Right atrium auricular region (tissue), 2 donors: ENCODE data around the gene SLC41A1. TPM values are rescaled to one million over a fixed set of nuclear protein-coding genes. Genes with fewer than 3 reads are reported as not detected.
"Not testable (repeated sequence)": the region's sequence is repeated elsewhere in the genome, so short reads cannot be mapped to it uniquely, and the experiment has no call there.

ENCODE experiments used
- DNase-seq: peaks from one replicate; pipeline ENCODE4 v3.0.0-alpha.2; 2019; ENCODE audit warnings: low spot score
- H3K27ac ChIP-seq, 2 donors: fragments of 200-600 bp; sonication (generic); 1 replicate in 1 of 2; 2 replicates in 1 of 2; pipeline ENCODE4 v1.5.1; 2016 to 2019
- H3K27me3 ChIP-seq, 2 donors: fragments of 200-600 bp; sonication (generic); one replicate each; pipeline versions ENCODE4 v1.5.1 to v1.6.0; 2017 to 2019
- H3K36me3 ChIP-seq: fragments of 200-600 bp; sonication (generic); one replicate; pipeline ENCODE4 v1.5.1; 2016
- H3K4me1 ChIP-seq, 2 donors: fragments of 200-600 bp; sonication (generic); one replicate each; pipeline versions ENCODE4 v1.5.1 to v1.6.0; 2017 to 2019
- H3K4me3 ChIP-seq, 2 donors: fragments of 200-600 bp; sonication (generic); 1 replicate in 1 of 2; 2 replicates in 1 of 2; pipeline ENCODE4 v1.5.1; 2017 to 2019; ENCODE audit warnings: mild to moderate bottlenecking in 1 of 2, moderate library complexity in 1 of 2
- H3K9me3 ChIP-seq, 2 donors: fragments of 200-600 bp; sonication (generic); one replicate each; pipeline ENCODE4 v1.5.1; 2019
- total RNA-seq, 2 donors: library from RNA; depleted of rRNA; stranded (reverse); fragments of >200 nt; gene quantifications; one replicate each; pipeline ENCODE4 v1.1.0, GENCODE V29; 2016
- TF ChIP-seq, protein P1 (sequence below), 2 donors: fragments of 200-600 bp; sonication (generic); IDR thresholded peaks; one replicate each; pipeline ENCODE4 v1.5.1; 2019; ENCODE audit warnings: antibody characterized with exemption in 2 of 2

The SLC41A1 gene
- total RNA-seq, 2 donors from 2014 or later, result 204 to 255 TPM

DNA sequence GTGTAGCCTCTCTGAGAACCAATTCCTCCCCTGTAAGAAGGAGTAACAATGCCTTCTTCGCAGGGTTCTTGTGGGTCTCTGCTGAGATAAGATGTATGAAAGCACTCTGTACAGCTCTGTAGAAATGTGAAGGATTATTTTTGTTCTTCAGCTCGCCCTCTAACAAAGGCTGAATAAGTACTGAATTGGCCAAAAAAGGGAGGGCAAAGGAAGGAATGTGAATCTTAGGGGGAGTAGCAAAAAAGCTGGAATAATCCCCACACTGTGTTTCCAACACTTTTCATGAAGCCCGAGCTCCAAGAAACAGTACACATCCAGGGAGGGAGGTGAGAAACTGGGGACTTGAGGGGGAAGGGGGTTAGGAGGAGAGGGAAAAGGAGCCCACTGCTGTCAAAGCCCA lies 14.0 kb upstream of the SLC41A1 start:
- Histone ChIP-seq H3K4me1 (peaks cover 0 to 19% of the 10 kb centered on the region in 2 donors), H3K27me3 (no peaks in the 10 kb centered on the region), H3K36me3 (no peaks in the 10 kb centered on the region), H3K27ac (peak overlapping the region; percentile 43 to 78), H3K4me3 (no peak overlapping the region), H3K9me3 (no peaks in the 10 kb centered on the region)
- DNase-seq, result no peak
- TF ChIP-seq, protein P1, sequence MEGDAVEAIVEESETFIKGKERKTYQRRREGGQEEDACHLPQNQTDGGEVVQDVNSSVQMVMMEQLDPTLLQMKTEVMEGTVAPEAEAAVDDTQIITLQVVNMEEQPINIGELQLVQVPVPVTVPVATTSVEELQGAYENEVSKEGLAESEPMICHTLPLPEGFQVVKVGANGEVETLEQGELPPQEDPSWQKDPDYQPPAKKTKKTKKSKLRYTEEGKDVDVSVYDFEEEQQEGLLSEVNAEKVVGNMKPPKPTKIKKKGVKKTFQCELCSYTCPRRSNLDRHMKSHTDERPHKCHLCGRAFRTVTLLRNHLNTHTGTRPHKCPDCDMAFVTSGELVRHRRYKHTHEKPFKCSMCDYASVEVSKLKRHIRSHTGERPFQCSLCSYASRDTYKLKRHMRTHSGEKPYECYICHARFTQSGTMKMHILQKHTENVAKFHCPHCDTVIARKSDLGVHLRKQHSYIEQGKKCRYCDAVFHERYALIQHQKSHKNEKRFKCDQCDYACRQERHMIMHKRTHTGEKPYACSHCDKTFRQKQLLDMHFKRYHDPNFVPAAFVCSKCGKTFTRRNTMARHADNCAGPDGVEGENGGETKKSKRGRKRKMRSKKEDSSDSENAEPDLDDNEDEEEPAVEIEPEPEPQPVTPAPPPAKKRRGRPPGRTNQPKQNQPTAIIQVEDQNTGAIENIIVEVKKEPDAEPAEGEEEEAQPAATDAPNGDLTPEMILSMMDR (IDR thresholded peaks at IDR 0.05), result no peak

DNA sequence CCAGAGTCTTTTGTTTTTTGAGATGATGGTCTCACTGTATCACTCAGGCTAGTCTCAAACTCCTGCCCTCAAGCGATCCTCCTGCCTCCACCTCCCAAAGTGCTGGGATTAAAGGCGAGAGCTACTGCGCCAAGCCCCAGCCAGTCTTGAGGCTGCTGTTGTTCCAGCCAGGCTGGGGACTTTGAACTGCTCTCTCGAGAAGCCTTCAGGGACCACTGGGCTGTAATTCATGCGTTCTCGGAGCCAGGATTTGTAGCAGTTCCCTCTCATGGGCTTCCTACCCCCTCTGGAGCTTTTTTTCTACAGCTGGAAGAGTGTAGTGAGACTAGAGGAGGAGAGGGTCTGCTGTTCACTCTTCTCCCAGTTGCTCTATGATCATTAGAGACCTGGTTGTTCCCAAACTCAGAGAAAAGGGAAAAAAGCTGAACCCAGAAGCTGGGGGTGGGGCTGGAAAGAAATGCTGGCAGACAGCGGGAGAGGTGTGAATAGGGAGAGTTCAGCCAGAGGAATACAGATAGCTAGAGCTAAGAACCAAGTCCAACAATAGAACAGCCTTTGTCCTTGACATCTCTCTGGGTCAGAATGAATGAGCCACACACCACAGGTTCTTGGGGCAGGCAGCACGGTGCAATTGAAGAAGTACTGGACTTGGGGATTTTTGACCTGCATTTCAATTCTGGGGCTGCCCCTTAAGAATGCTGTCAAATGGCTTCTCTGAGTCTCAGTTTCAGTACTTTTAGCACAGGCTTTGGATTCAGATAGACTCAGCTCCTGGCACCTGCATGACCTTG lies 13.2 kb upstream of the SLC41A1 start:
- TF ChIP-seq, protein P1 (IDR thresholded peaks at IDR 0.05), result no peak
- Histone ChIP-seq H3K4me1 (peaks cover 0 to 19% of the 10 kb centered on the region in 2 donors), H3K9me3 (no peaks in the 10 kb centered on the region), H3K27me3 (no peaks in the 10 kb centered on the region), H3K36me3 (no peaks in the 10 kb centered on the region), H3K4me3 (no peak overlapping the region), H3K27ac (peak overlapping the region; percentile 54 to 78)
- no peak for DNase-seq

DNA sequence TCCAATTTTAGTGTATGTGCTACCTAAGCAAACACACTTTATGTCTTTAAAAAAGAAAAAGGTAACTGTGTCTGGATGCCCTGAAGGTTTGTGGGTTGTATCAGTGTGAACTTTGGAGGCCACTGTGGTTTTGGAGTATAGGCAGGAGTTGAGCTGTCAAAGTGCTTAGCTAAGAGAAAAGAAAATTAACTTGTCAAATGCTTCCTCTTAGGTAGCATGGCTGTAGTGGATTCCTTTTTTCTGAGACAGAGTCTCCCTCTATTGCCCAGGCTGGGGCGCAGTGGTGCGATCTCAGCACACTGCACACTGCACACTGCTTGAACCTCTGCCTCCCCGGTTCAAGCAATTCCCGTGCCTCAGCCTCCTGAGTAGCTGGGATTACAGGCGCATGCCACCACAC lies 11.2 kb upstream of the SLC41A1 start:
- TF ChIP-seq, protein P1 (IDR thresholded peaks at IDR 0.05), result no peak
- peaks cover 0 to 19% of the 10 kb centered on the region in 2 donors for H3K4me1 ChIP-seq

DNA sequence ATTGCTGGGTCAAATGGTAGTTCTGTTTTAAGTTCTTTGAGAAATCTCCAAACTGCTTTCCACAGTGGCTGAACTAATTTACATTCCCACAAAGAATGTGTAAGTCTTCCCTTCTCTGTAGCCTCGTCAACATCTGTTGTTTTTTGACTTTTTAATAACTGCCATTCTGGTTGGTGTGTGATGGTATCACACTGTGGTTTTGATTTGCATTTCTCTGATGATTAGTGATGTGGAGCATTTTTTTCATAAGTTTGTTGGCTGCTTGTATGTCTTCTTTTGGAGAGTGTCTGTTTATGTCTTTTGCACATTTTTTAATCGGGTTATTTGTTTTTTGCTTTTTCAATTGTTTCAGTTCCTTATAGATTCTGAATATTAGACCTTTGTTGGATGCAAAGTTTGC lies 10.3 kb upstream of the SLC41A1 start:
- H3K36me3 ChIP-seq, DNase-seq, H3K9me3 ChIP-seq, H3K27ac ChIP-seq, H3K4me3 ChIP-seq, H3K27me3 ChIP-seq: not testable (repeated sequence)
- H3K4me1 ChIP-seq, result peaks cover 0 to 19% of the 10 kb centered on the region in 2 donors

More for the DNA sequence above, 11.2 kb upstream of the SLC41A1 start:
- no peak for DNase-seq
- Histone ChIP-seq H3K4me3 (no peak overlapping the region), H3K36me3 (no peaks in the 10 kb centered on the region), H3K9me3 (no peaks in the 10 kb centered on the region), H3K27ac (no peak overlapping the region), H3K27me3 (no peaks in the 10 kb centered on the region)

DNA sequence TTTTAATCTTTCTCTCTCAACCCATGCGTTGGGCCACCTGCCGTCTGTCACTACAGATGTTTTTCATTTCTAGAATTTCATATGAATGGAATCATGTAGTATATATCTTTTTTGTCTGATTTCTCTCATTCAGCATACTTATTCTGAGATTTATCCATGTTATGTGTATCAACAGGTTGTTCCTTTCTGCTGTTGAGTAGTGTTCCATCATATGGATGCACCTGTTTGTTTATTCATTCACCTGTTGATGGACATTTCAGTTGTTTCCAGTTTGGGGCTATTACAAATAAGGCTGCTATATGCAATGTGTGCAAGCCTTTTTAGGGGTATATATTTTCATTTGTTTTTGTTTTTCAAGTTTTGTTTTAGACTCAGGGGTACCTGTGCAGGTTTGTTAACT lies 9.4 kb upstream of the SLC41A1 start:
- H3K27ac ChIP-seq, result no peak overlapping the region
- H3K9me3 ChIP-seq, result no peaks in the 10 kb centered on the region
- TF ChIP-seq, protein P1 (IDR thresholded peaks at IDR 0.05), result no peak
- no peak overlapping the region for H3K4me3 ChIP-seq
- no peaks in the 10 kb centered on the region for H3K27me3 ChIP-seq
- DNase-seq, result no peak
- peaks cover 0 to 17% of the 10 kb centered on the region in 2 donors for H3K4me1 ChIP-seq
- no peaks in the 10 kb centered on the region for H3K36me3 ChIP-seq

DNA sequence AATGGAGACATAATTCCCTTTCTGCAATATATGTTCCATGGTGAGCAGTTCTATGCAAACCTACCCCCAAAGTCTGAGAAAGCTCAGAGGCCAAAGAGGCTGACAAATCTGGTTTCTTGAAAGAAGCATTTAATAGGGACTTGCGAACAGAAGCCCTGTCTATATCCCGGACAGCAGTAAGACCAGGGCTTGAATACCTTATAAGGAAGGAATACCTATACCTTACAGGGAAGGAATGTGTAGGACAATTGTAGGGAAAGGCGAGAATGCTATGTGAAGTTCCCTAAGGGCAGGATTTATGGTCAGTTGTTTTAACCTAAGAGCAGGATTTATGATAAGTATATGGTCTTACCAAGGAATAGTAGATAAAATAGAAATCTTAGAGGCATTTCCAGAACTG lies 5.0 kb upstream of the SLC41A1 start:
- Histone ChIP-seq H3K36me3 (no peaks in the 10 kb centered on the region), H3K27me3 (no peaks in the 10 kb centered on the region), H3K4me3 (no peak overlapping the region), H3K27ac (no peak overlapping the region), H3K9me3 (no peaks in the 10 kb centered on the region), H3K4me1 (peaks cover 0 to 10% of the 10 kb centered on the region in 2 donors)
- TF ChIP-seq, protein P1 (IDR thresholded peaks at IDR 0.05), result no peak
- no peak for DNase-seq
